Amygdala (tissue), 56 donors: Measurements from ENCODE around the gene OR52I2.

Experiments
- DNase-seq, 56 donors: peaks; one replicate each; lab custom pipeline; 2025; lab: John Stamatoyannopoulos, UW

OR52I2 gene

GRCh38 chr11:4581443-4581842 lies at the start of gene OR52I2:
TSS of gene OR52I2 (plus strand) at chr11:4581743.
- no peak for DNase-seq

- DNase-seq: peak in 24 of 56 donors; percentile 0 to 61 (median 8)
These were observed 41.8 kb upstream of the OR52I2 start for GRCh38 chr11:4539603-4540219.

DNA sequence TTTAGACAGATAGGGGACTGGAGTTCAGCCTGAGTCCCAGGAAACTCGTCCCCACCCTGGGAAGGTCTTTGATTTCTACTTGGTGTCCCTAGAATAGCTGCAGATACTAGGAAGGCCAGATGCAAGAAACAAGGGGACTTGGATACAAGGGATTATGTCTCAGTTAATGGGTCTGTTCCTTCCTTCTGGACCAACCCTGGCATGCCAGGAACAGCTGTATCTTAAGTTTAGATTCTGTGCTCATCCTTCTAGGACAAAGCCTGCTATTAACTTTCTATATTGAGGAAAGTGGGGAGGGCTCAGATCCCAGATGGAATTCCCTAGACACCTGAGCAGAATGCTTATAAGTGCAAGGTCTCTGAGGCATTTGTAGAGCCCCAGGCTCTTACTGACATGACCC lies 40.5 kb upstream of the OR52I2 start:
- no peak for DNase-seq

GRCh38 chr11:4543561-4543960 lies 38.0 kb upstream of the OR52I2 start:
- DNase-seq: no peak

DNA sequence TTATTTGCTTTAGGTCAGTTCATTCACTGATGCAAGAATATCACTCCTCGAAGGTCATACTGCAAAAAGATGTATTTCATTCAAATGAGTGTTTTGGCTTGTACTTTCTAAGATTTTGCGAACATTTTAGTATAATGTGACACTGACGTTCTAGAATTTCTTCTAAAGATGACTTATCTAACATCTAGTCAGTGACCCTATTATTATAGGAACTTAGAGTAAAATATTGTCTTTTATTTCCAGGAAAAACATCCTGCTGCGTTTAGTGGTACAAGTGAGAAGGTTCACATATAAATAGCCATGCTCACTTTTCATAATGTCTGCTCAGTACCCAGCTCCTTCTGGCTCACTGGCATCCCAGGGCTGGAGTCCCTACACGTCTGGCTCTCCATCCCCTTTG lies 36.7 kb upstream of the OR52I2 start, which contains the start of gene OR52M1:
TSS of gene OR52M1 (plus strand) at position 301 of the 400 bp plus-strand sequence. CDS start at position 301, 0 bp downstream.
- DNase-seq: no peak

DNA sequence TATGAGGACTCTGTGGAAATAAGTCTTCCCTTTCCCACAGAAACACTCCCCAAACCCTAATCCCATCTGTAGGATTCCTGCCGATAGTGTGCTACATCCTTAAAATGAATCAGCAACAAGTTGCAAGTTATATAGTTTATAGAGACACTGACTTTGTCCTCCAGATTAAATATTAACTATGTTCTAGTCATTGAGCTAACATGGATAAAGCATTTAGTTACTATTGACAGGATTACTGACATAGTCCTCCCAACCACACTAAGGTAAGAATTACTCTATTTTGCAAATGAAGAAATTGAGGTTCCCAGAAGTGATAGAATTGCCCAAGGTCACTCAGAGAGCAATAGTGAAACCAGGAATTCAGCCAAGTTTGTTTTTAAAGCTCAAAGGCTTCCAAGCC lies 34.7 kb upstream of the OR52I2 start:
- DNase-seq: no peak

DNA sequence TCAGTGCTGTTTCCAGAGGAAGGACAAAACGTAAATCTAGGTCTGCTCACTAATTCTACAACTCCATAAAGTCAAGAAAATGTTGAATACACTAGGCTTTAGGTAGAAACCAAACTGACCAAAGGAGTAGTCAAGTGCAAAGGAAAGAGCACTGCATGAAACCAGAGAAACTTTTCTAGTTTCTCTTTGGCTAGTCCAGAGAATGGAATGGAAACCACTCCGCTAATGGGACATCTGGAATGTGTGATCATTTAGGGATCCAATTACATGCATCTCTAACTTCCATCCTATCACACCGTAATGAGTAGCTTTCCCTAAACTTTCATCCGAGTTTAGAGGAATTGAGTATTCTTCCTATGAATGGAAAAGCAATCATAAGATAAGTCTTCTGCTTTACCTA lies 34.1 kb upstream of the OR52I2 start:
- DNase-seq: no peak

DNA sequence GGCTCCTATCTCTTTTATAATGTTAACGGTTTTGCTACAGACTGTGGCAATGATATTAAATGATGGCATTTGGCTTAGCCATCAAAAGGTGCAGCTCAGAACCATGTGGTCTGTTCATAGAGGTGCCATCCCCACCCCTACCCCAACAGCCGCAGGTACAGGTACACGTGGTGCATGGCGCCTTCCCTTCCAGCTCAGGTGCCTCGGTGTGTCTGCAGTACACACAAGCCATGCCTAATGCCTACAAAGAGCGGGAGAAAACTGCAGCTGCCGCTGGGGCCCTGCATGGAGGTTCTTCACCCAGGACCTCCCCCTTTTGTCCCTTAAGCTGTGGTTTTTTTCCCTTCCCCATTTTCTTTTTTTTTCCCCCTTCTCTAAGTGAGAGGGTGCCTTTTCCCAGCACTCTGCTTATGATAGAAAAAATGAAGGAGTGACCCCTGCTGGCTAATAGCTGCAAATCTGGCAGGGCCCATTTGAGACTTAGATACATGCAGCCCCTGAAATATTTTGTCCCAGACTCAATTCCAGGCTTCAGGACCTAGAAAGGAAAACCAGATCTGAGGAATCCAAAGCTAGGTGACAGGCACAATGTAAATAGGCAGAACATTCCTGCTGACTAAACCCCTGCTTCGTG lies 30.1 kb upstream of the OR52I2 start:
- no peak for DNase-seq

- DNase-seq: no peak
These were observed 21.8 kb upstream of the OR52I2 start for GRCh38 chr11:4559527-4560440.

DNA sequence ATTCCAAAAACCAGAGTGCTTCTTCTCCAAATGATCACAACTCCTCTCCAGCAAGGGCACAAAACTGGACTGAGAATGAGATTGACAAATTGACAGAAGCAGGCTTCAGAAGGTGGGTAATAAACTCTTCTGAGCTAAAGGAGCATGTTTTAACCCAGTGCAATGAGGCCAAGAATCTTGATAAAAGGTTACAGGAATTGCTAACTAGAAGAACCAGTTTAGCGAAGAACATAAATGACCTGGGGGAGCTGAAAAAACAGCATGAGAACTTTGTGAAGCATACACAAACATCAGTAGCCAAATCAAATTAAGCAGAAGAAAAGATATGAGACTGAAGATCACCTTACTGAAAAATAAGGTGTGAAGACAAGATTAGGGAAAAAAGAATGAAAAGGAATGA lies 21.1 kb upstream of the OR52I2 start:
- no peak for DNase-seq

DNA sequence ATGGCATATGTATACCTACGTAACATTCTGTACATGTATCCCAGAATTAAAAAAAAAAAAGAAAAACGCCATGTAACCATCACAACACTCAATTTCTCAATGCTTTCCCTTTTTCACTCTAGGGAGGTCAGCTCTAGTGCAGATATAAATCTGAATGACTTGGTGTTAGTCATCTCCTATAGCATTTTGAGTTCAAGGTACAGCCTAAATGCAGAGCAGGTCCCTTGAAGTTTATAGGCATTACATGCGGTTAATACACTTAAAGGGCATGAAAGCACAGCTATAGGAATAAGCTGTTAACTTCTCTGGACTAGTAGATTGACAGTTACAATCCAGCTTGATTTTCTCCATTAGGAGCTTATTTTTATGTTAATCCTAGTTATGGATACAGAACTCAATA lies 16.2 kb upstream of the OR52I2 start:
- no peak for DNase-seq

DNA sequence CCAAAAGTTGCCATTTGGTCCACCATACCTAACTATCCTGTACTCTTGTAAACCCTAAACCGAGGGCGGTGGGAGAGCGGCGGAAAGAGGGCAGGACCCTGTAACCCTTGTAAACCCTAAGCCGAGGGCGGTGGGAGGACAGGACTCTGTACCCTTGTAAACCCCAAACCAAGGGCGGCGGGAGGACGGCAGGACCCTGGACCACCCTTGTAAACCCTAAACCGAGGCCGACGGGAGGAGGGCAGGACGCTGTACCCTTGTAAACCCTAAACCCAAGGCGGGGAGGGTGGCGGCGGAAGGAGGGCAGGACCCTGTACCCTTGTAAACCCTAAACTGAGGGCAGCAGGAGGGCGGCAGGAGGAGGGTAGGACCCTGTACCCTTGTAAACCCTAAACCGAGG lies 12.5 kb upstream of the OR52I2 start:
- DNase-seq: no peak

- DNase-seq: no peak
These were observed 4.7 kb upstream of the OR52I2 start for GRCh38 chr11:4576880-4577279.

DNA sequence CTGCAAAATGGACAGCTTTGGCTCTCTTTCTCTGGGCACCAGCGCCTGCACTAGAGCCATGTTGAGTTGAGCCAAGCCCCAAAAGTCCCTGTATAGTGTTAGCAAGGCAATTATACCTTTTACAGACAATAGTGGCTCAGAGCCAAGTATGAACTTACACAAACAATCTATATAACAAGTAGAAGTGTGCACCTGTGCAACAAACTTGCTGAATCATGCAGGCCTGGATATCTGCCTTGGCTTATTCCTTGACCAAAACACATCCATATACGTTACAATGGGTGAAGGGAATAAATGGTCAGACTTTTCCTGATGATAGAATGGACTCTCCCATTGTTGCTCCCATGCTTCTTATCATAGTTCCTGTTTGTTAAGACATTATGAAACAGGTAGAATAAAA lies 3.8 kb upstream of the OR52I2 start:
- no peak for DNase-seq

DNA sequence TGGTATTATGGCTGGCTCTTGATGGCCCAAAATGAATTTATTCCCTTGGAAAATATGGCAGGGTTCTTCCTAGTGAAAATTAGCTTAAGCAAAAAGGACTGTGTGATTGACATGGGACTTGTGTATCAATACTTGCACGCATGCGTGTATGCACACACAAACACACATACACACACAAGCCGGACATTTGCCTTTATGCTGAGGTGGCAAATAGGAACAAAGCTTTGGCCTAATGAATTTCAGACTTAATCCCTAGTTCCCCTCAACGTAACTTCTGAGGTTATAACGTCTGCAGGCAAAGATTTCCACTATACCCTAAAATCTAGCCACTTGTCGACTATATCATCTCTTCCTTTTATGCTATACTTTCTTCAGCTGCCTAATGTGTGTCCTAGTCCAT lies 2.9 kb upstream of the OR52I2 start:
- DNase-seq: no peak

GRCh38 chr11:4580124-4580523 lies 1.4 kb upstream of the OR52I2 start:
- DNase-seq: no peak

DNA sequence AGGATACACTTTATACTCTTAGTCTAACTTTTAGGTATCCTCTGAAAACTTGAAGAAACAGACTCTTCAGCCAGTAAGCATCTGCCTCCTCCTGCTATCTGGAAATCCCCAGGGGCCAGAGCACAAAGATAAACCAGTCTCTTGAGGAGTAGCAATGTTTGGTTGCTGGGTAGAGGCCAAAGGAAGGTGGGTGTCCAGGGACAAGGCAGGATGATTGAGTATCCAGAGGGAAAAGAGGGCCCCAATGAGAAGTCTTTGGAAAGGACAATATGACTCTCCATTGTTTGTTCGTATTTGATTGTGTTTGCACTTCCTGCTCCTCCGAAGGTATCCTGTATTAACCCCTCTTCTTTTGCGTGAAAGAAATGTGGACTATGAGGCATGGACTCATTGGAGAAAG lies 7.5 kb downstream of the OR52I2 start:
- no peak for DNase-seq

- DNase-seq: no peak
These were observed 12.2 kb downstream of the OR52I2 start, which contains the start of gene OR52I1 for GRCh38 chr11:4593739-4594138. TSS of gene OR52I1 (plus strand) at chr11:4594039. CDS start at chr11:4594039, 0 bp downstream.

GRCh38 chr11:4605057-4605456 lies 23.5 kb downstream of the OR52I2 start:
- DNase-seq: peak in 1 of 56 donors; percentile 2

- no peak for DNase-seq
These were observed 24.9 kb downstream of the OR52I2 start for GRCh38 chr11:4606231-4607015.

GRCh38 chr11:4607096-4607495 lies 25.6 kb downstream of the OR52I2 start:
- DNase-seq: no peak
